Measurements from ENCODE around the gene PREX1.
"Not testable (repeated sequence)": the region's sequence is repeated elsewhere in the genome, so short reads cannot be mapped to it uniquely, and the experiment has no call there.

PREX1 gene

GRCh38 chr20:48813930-48814546 is 13.8 kb downstream of the PREX1 start:
- Histone ChIP-seq H3K18ac (ENCODE audit: low read length) (no peak overlapping the region), H3K9me3 (replicated peaks in 1 of 2; ENCODE audit: control insufficient read depth in 2 of 2, insufficient read depth in 1 of 2, low read depth in 1 of 2, low read length in 2 of 2) (peaks cover 0 to 7% of the 10 kb centered on the region in 2 donors), H2BK5ac (ENCODE audit: low read length) (no peak overlapping the region), H2AFZ (ENCODE audit: low read length) (no peak overlapping the region), H3K9ac (ENCODE audit: low read depth, low read length, poor library complexity) (no peak overlapping the region), H2BK120ac (ENCODE audit: low read depth, low read length) (no peak overlapping the region), H3K27ac (replicated peaks; ENCODE audit: low read length) (no peak overlapping the region), H3K14ac (ENCODE audit: low read length) (no peak overlapping the region), H3K4me3 (ENCODE audit: low read length in 2 of 2) (no peak overlapping the region), H3K23ac (ENCODE audit: low read depth, low read length, poor library complexity) (no peak overlapping the region), H2BK12ac (ENCODE audit: low read length) (no peak overlapping the region), H3K4ac (ENCODE audit: low read length) (no peak overlapping the region), H2AK5ac (ENCODE audit: low read depth, low read length) (no peak overlapping the region), H3K4me1 (ENCODE audit: control insufficient read depth in 2 of 2, insufficient read depth in 1 of 2, low read depth in 1 of 2, low read length in 2 of 2) (no peaks in the 10 kb centered on the region), H3K36me3 (replicated peaks in 1 of 2; ENCODE audit: control insufficient read depth in 2 of 2, insufficient read depth in 2 of 2, low read length in 2 of 2) (peaks cover 0 to 76% of the 10 kb centered on the region in 2 donors), H4K91ac (ENCODE audit: low read depth, low read length, poor library complexity) (no peak overlapping the region), H4K8ac (ENCODE audit: low read depth, low read length) (no peak overlapping the region), H2BK15ac (ENCODE audit: low read length) (no peak overlapping the region), H3K4me2 (ENCODE audit: insufficient read depth, low read length, poor library complexity, severe bottlenecking) (no peak overlapping the region), H3K27me3 (ENCODE audit: control insufficient read depth in 3 of 3, insufficient read depth in 3 of 3, low read depth in 1 of 3, low read length in 3 of 3) (no peaks in the 10 kb centered on the region), H3K79me1 (ENCODE audit: low read depth, low read length) (peaks cover 2% of the 10 kb centered on the region)
- no peak for DNase-seq (ENCODE audit: low spot score)
- WGBS, 2 donors (ENCODE audit: extremely low coverage in 2 of 2, insufficient read length in 2 of 2, insufficient replicate concordance in 1 of 2) = no CpG with 5 or more reads among the region's 5 CpGs

DNA sequence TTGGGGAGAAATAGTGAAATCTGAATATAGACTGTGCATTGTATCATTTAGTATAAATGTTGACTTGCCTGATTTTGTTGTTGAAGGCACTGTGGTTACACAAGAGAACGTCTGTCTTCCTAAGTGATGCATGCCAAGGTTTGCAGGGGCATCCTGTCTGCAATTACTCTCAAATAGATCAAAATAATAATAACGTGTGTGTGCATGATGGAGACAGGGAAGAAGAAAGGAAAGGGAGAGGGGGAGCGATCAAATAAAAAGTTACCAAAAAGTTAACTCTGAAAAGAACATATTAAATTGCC is 14.4 kb downstream of the PREX1 start:
- no peak overlapping the region for H4K91ac ChIP-seq (ENCODE audit: low read depth, low read length, poor library complexity)
- no peak overlapping the region for H2AFZ ChIP-seq (ENCODE audit: low read length)
- H3K14ac ChIP-seq (ENCODE audit: low read length) = no peak overlapping the region
- H3K27me3 ChIP-seq (ENCODE audit: control insufficient read depth in 3 of 3, insufficient read depth in 3 of 3, low read depth in 1 of 3, low read length in 3 of 3) = no peaks in the 10 kb centered on the region
- no peak overlapping the region for H3K18ac ChIP-seq (ENCODE audit: low read length)
- peaks cover 0 to 75% of the 10 kb centered on the region in 2 donors for H3K36me3 ChIP-seq (replicated peaks in 1 of 2; ENCODE audit: control insufficient read depth in 2 of 2, insufficient read depth in 2 of 2, low read length in 2 of 2)
- no peak overlapping the region for H3K4me3 ChIP-seq (ENCODE audit: low read length in 2 of 2)
- H3K79me1 ChIP-seq (ENCODE audit: low read depth, low read length) = no peaks in the 10 kb centered on the region
- DNase-seq (ENCODE audit: low spot score) = no peak
- H3K4me2 ChIP-seq (ENCODE audit: insufficient read depth, low read length, poor library complexity, severe bottlenecking) = no peak overlapping the region
- no peak overlapping the region for H3K23ac ChIP-seq (ENCODE audit: low read depth, low read length, poor library complexity)
- no peak overlapping the region for H3K27ac ChIP-seq (replicated peaks; ENCODE audit: low read length)
- H3K4ac ChIP-seq (ENCODE audit: low read length) = no peak overlapping the region
- H2BK15ac ChIP-seq (ENCODE audit: low read length) = no peak overlapping the region
- no peaks in the 10 kb centered on the region for H3K4me1 ChIP-seq (ENCODE audit: control insufficient read depth in 2 of 2, insufficient read depth in 1 of 2, low read depth in 1 of 2, low read length in 2 of 2)
- peaks cover 0 to 10% of the 10 kb centered on the region in 2 donors for H3K9me3 ChIP-seq (replicated peaks in 1 of 2; ENCODE audit: control insufficient read depth in 2 of 2, insufficient read depth in 1 of 2, low read depth in 1 of 2, low read length in 2 of 2)
- no peak overlapping the region for H2BK120ac ChIP-seq (ENCODE audit: low read depth, low read length)
- H2AK5ac ChIP-seq (ENCODE audit: low read depth, low read length) = no peak overlapping the region
- no peak overlapping the region for H2BK5ac ChIP-seq (ENCODE audit: low read length)
- no CpG with 5 or more reads among the region's 3 CpGs for WGBS, 2 donors (ENCODE audit: extremely low coverage in 2 of 2, insufficient read length in 2 of 2, insufficient replicate concordance in 1 of 2)
- no peak overlapping the region for H2BK12ac ChIP-seq (ENCODE audit: low read length)
- H3K9ac ChIP-seq (ENCODE audit: low read depth, low read length, poor library complexity) = no peak overlapping the region
- no peak overlapping the region for H4K8ac ChIP-seq (ENCODE audit: low read depth, low read length)

- H2BK5ac ChIP-seq (ENCODE audit: low read length) = no peak overlapping the region
- no peak overlapping the region for H3K27ac ChIP-seq (replicated peaks; ENCODE audit: low read length)
- H3K9ac ChIP-seq (ENCODE audit: low read depth, low read length, poor library complexity) = no peak overlapping the region
- no peak overlapping the region for H3K4me2 ChIP-seq (ENCODE audit: insufficient read depth, low read length, poor library complexity, severe bottlenecking)
- no peak overlapping the region for H3K4ac ChIP-seq (ENCODE audit: low read length)
- no peak overlapping the region for H3K23ac ChIP-seq (ENCODE audit: low read depth, low read length, poor library complexity)
- peaks cover 0 to 73% of the 10 kb centered on the region in 2 donors for H3K36me3 ChIP-seq (replicated peaks in 1 of 2; ENCODE audit: control insufficient read depth in 2 of 2, insufficient read depth in 2 of 2, low read length in 2 of 2)
- no peak overlapping the region for H3K4me3 ChIP-seq (ENCODE audit: low read length in 2 of 2)
- no peak overlapping the region for H4K91ac ChIP-seq (ENCODE audit: low read depth, low read length, poor library complexity)
- no peak overlapping the region for H4K8ac ChIP-seq (ENCODE audit: low read depth, low read length)
- H2AK5ac ChIP-seq (ENCODE audit: low read depth, low read length) = no peak overlapping the region
- no peak overlapping the region for H3K18ac ChIP-seq (ENCODE audit: low read length)
- no CpG with 5 or more reads among the region's 15 CpGs for WGBS, 2 donors (ENCODE audit: extremely low coverage in 2 of 2, insufficient read length in 2 of 2, insufficient replicate concordance in 1 of 2)
- no peak overlapping the region for H2BK15ac ChIP-seq (ENCODE audit: low read length)
- no peak for DNase-seq (ENCODE audit: low spot score)
- no peak overlapping the region for H2AFZ ChIP-seq (ENCODE audit: low read length)
- no peak overlapping the region for H2BK120ac ChIP-seq (ENCODE audit: low read depth, low read length)
- H3K27me3 ChIP-seq (ENCODE audit: control insufficient read depth in 3 of 3, insufficient read depth in 3 of 3, low read depth in 1 of 3, low read length in 3 of 3) = no peaks in the 10 kb centered on the region
- no peak overlapping the region for H2BK12ac ChIP-seq (ENCODE audit: low read length)
- H3K9me3 ChIP-seq (replicated peaks in 1 of 2; ENCODE audit: control insufficient read depth in 2 of 2, insufficient read depth in 1 of 2, low read depth in 1 of 2, low read length in 2 of 2) = peaks cover 0 to 16% of the 10 kb centered on the region in 2 donors
- no peak overlapping the region for H3K14ac ChIP-seq (ENCODE audit: low read length)
- no peaks in the 10 kb centered on the region for H3K4me1 ChIP-seq (ENCODE audit: control insufficient read depth in 2 of 2, insufficient read depth in 1 of 2, low read depth in 1 of 2, low read length in 2 of 2)
- H3K79me1 ChIP-seq (ENCODE audit: low read depth, low read length) = no peaks in the 10 kb centered on the region
These were observed 15.0 kb downstream of the PREX1 start for GRCh38 chr20:48812600-48813445.

DNA sequence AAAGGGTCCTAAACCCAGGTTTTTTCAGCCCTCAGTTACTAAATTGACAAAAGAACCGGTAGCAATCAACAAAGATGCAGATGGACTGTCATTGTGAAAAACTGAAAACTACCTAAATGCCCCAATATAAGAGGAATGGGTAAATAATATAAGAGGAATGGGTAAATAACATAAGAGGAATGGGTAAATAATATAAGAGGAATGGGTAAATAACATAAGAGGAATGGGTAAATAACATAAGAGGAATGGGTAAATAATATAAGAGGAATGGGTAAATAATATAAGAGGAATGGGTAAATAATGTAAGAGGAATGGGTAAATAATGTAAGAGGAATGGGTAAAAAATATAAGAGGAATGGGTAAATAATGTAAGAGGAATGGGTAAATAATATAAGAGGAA is 15.7 kb downstream of the PREX1 start:
- Histone ChIP-seq H3K36me3 (replicated peaks in 1 of 2; ENCODE audit: control insufficient read depth in 2 of 2, insufficient read depth in 2 of 2, low read length in 2 of 2) (peaks cover 0 to 72% of the 10 kb centered on the region in 2 donors), H3K9me3 (replicated peaks in 1 of 2; ENCODE audit: control insufficient read depth in 2 of 2, insufficient read depth in 1 of 2, low read depth in 1 of 2, low read length in 2 of 2) (peaks cover 1 to 23% of the 10 kb centered on the region in 2 donors)
- not testable (repeated sequence) for H2AFZ ChIP-seq (ENCODE audit: low read length); H2BK12ac ChIP-seq (ENCODE audit: low read length); H2BK15ac ChIP-seq (ENCODE audit: low read length); H3K23ac ChIP-seq (ENCODE audit: low read depth, low read length, poor library complexity); H2BK5ac ChIP-seq (ENCODE audit: low read length); H3K27ac ChIP-seq (replicated peaks; ENCODE audit: low read length); H4K91ac ChIP-seq (ENCODE audit: low read depth, low read length, poor library complexity); H3K14ac ChIP-seq (ENCODE audit: low read length); H2AK5ac ChIP-seq (ENCODE audit: low read depth, low read length); H3K79me1 ChIP-seq (ENCODE audit: low read depth, low read length); H3K4ac ChIP-seq (ENCODE audit: low read length); H2BK120ac ChIP-seq (ENCODE audit: low read depth, low read length); H4K8ac ChIP-seq (ENCODE audit: low read depth, low read length); DNase-seq (ENCODE audit: low spot score); H3K4me3 ChIP-seq (ENCODE audit: low read length in 2 of 2); H3K9ac ChIP-seq (ENCODE audit: low read depth, low read length, poor library complexity); H3K4me2 ChIP-seq (ENCODE audit: insufficient read depth, low read length, poor library complexity, severe bottlenecking); H3K18ac ChIP-seq (ENCODE audit: low read length); H3K27me3 ChIP-seq (ENCODE audit: control insufficient read depth in 3 of 3, insufficient read depth in 3 of 3, low read depth in 1 of 3, low read length in 3 of 3); H3K4me1 ChIP-seq (ENCODE audit: control insufficient read depth in 2 of 2, insufficient read depth in 1 of 2, low read depth in 1 of 2, low read length in 2 of 2)
- WGBS, 2 donors (ENCODE audit: extremely low coverage in 2 of 2, insufficient read length in 2 of 2, insufficient replicate concordance in 1 of 2) = no CpG with 5 or more reads among the region's 1 CpG
